Neural crest cell (in vitro differentiated cells): ENCODE results near the gene LCN15. TPM values are rescaled to one million over a fixed set of nuclear protein-coding genes. Genes with fewer than 3 reads are reported as not detected.
"Not testable (repeated sequence)": the region's sequence is repeated elsewhere in the genome, so short reads cannot be mapped to it uniquely, and the experiment has no call there.

Experiments used
- DNase-seq: peaks from one replicate; pipeline ENCODE4 v3.0.0; 2021; ENCODE audit warnings: low read depth, mixed read lengths, low spot score
- H3K27ac Mint-ChIP-seq: one replicate; pipeline ENCODE4 v1.8.0; 2021; ENCODE audit warnings: mild to moderate bottlenecking, mixed read lengths; ENCODE audit not compliant: unreplicated experiment
- H3K27me3 Mint-ChIP-seq: 2 replicates; pipeline ENCODE4 v1.8.0; 2021; ENCODE audit warnings: low read depth, mild to moderate bottlenecking, mixed read lengths
- H3K36me3 Mint-ChIP-seq: 2 replicates; pipeline ENCODE4 v1.8.0; 2021; ENCODE audit warnings: low read depth, mild to moderate bottlenecking, mixed read lengths
- H3K4me1 Mint-ChIP-seq: 2 replicates; pipeline ENCODE4 v1.8.0; 2021; ENCODE audit warnings: mixed read lengths
- H3K4me3 Mint-ChIP-seq: one replicate; pipeline ENCODE4 v1.8.0; 2021; ENCODE audit warnings: mild to moderate bottlenecking, mixed read lengths
- H3K9me3 Mint-ChIP-seq: 2 replicates; pipeline ENCODE4 v1.8.0; 2021; ENCODE audit warnings: mixed read lengths
- CTCF ChIP-seq: fragments of 200-600 bp; sonication (generic); conservative IDR thresholded peaks from 2 replicates; pipeline ENCODE4 v1.5.0; 2021; ENCODE audit warnings: antibody characterized with exemption, mild to moderate bottlenecking
- total RNA-seq: library from RNA; stranded (reverse); gene quantifications from 2 replicates; pipeline ENCODE4 v1.2.1, GENCODE V29; 2021

LCN15 gene
- total RNA-seq, 1 donor from 2014 or later = not detected

- H3K36me3 Mint-ChIP-seq = no peaks in the 10 kb centered on the region
- H3K27ac Mint-ChIP-seq = no peak overlapping the region
- no peak overlapping the region for H3K4me3 Mint-ChIP-seq
- DNase-seq = no peak
- no peaks in the 10 kb centered on the region for H3K9me3 Mint-ChIP-seq
- peaks cover 17% of the 10 kb centered on the region for H3K4me1 Mint-ChIP-seq
- H3K27me3 Mint-ChIP-seq = peaks cover 3% of the 10 kb centered on the region
- TF ChIP-seq CTCF = no peak
These were observed 49.4 kb downstream of the LCN15 start for GRCh38 chr9:136714893-136715274.

DNA sequence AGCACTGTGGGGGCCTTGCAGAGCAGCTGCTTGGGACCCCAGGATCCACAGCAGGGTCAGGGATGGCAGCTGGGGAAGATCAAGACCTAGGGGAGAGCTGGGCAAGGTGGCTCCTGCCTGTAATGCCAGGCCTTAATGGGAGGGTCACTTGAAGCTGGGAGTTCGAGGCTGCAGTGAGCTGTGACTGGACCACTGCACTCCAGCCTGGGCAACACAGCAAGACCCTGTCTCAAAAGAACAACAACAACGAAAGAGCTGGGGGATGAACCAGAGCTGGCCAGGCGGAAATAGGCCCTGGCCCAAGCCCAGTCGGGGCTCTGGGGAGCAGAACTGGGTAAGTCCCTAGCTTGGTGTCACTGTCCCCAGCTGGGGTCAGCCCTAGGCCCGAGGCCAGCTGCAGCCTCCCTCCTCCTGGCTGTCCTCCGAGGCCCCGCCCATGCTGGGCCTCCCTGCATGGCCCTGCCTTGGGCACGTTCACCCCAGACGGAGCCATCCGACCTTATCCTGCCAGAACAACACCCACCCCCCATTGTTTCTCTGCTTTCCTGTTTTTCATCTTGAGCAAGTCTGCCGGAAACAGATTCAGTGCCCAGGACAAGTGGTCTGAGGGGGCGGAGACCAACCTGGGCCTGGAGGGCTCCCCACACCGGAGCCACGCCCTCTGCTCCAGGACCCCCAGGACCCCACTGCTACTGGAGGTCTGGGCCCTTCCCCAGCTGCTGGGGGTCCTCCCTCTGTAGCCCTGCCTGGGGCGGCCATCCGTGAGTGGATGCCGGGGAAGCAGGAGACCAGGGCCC lies 50.0 kb downstream of the LCN15 start:
- H3K36me3 Mint-ChIP-seq = no peaks in the 10 kb centered on the region
- DNase-seq = no peak
- H3K27ac Mint-ChIP-seq = no peak overlapping the region
- no peak for TF ChIP-seq CTCF
- H3K4me3 Mint-ChIP-seq = peak overlapping the region; percentile 72
- H3K9me3 Mint-ChIP-seq = no peaks in the 10 kb centered on the region
- peaks cover 3% of the 10 kb centered on the region for H3K27me3 Mint-ChIP-seq
- H3K4me1 Mint-ChIP-seq = peaks cover 16% of the 10 kb centered on the region

- Mint-ChIP-seq H3K4me3 (peak overlapping the region; percentile 82), H3K4me1 (peaks cover 16% of the 10 kb centered on the region), H3K27ac (no peak overlapping the region), H3K9me3 (no peaks in the 10 kb centered on the region), H3K27me3 (peaks cover 3% of the 10 kb centered on the region), H3K36me3 (no peaks in the 10 kb centered on the region)
- TF ChIP-seq CTCF = no peak
- DNase-seq = no peak
These were observed 50.8 kb downstream of the LCN15 start for GRCh38 chr9:136713550-136713949.

- no peak overlapping the region for H3K27ac Mint-ChIP-seq
- H3K4me3 Mint-ChIP-seq = peak overlapping the region; percentile 82
- TF ChIP-seq CTCF = no peak
- H3K9me3 Mint-ChIP-seq = no peaks in the 10 kb centered on the region
- DNase-seq = no peak
- peaks cover 3% of the 10 kb centered on the region for H3K27me3 Mint-ChIP-seq
- H3K36me3 Mint-ChIP-seq = no peaks in the 10 kb centered on the region
- peaks cover 16% of the 10 kb centered on the region for H3K4me1 Mint-ChIP-seq
These were observed 51.4 kb downstream of the LCN15 start for GRCh38 chr9:136712690-136713544.

DNA sequence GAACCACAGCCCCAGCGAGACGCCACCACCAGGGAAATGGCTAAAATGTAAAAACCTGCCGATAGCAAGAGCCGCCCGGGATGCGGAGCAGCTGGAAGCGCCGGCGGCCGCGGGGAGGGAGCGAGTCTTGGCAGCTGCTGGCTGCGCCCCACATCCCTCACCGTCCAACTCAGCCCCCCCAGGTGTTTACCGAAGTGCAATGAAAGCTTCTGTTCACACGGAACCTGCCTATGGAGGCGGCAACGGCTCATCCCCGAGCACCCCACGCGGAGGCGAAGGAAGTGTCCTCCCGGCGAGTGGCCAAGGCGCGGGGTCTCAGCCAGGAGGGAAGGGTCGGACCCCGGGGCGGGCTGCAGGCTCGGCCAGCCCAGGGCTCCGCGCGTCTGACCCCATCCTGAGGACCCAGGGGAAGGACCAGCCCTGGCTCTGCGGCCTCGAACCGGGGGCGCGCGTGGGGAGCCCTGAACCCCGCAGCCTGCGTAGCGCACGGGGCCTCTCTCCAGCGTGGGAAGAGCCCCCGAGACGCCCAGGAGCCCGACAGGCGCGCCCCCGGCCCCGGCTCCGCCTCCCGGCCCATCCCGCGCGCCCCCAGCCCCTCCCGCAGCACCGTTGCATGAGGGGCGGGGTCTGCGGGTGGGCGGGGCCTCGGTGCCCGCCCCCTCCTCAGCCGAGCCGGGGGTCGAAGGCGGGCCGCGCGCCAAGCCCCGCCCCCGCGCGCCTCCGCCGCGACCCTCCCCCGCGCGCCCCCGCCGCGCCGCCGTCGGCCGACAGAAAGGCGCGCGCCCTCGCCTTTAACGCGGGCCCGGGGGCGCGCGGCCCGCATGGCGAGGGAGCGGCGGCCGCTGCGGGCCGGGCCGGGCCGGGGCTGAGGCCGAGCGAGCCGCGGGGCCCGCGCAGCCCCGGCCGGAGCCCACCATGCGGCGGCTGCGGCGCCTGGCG lies 52.3 kb downstream of the LCN15 start, which contains the start of gene DIPK1B:
Gene DIPK1B (plus strand): TSS at position 822 of the 939 bp plus-strand sequence. CDS start 94 bp downstream, at position 916.
- Mint-ChIP-seq H3K4me3 (peak within 1 kb of the TSS; percentile 89), H3K4me1 (peaks cover 16% of the 10 kb centered on the region), H3K27ac (no peak within 1 kb of the TSS), H3K27me3 (peaks cover 3% of the 10 kb centered on the region), H3K36me3 (no peaks in the 10 kb centered on the region), H3K9me3 (no peaks in the 10 kb centered on the region)
- peak; percentile 35 for TF ChIP-seq CTCF
- DNase-seq = peak; percentile 50

DNA sequence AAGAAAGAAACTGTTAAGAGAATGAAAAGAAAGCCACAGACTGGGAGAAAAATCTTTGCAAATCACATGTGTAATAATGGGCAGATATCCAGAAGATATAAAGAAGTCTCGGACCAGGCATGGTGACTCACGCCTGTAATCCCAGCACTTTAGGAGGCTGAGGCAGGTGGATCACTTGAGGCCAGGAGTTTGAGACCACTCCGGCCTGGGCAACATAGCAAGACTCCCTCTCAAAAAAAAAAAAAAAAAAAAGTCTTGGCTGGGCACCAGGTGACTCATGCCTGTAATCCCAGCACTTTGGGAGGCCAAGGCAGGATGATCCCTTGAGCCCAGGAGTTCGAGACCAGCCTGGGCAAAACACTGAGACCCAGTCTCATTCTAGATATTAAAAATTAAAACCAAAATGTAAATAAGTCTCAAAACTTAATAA lies 53.1 kb downstream of the LCN15 start:
- H3K4me1 Mint-ChIP-seq = peaks cover 16% of the 10 kb centered on the region
- not testable (repeated sequence) for H3K27me3 Mint-ChIP-seq, H3K36me3 Mint-ChIP-seq, H3K9me3 Mint-ChIP-seq, DNase-seq, H3K27ac Mint-ChIP-seq
- H3K4me3 Mint-ChIP-seq = peak overlapping the region; percentile 89
